ENCODE data around the gene PLPP3. TPM values are rescaled to one million over a fixed set of nuclear protein-coding genes. Genes with fewer than 3 reads are reported as not detected.

PLPP3 gene
- total RNA-seq, 1 donor from 2014 or later = 106 TPM

GRCh38 chr1:56561227-56562019 lies 17.9 kb downstream of the PLPP3 start:
- intact Hi-C loops (cut with DNase I) = no loop called here
- Histone ChIP-seq H3K27me3 (ENCODE audit: low read depth) (no peaks in the 10 kb centered on the region), H3K4me1 (peaks cover 56% of the 10 kb centered on the region), H3K4me3 (no peak overlapping the region), H3K9me3 (no peaks in the 10 kb centered on the region), H3K36me3 (no peaks in the 10 kb centered on the region), H3K27ac (no peak overlapping the region)
- ATAC-seq (peak; percentile 23 to 72), DNase-seq (no peak)
- TF ChIP-seq CTCF (IDR thresholded peaks at IDR 0.05) = no peak

GRCh38 chr1:56557746-56558145 lies 21.6 kb downstream of the PLPP3 start:
- intact Hi-C loops (cut with DNase I) = no loop called here
- no peak for ATAC-seq
- no peak for TF ChIP-seq CTCF (IDR thresholded peaks at IDR 0.05)
- Histone ChIP-seq H3K4me3 (no peak overlapping the region), H3K4me1 (peaks cover 24% of the 10 kb centered on the region), H3K27ac (no peak overlapping the region), H3K36me3 (no peaks in the 10 kb centered on the region), H3K27me3 (ENCODE audit: low read depth) (no peaks in the 10 kb centered on the region), H3K9me3 (no peaks in the 10 kb centered on the region)
- DNase-seq = no peak

GRCh38 chr1:56555448-56555847 lies 23.9 kb downstream of the PLPP3 start:
- H3K36me3 ChIP-seq = no peaks in the 10 kb centered on the region
- no peaks in the 10 kb centered on the region for H3K27me3 ChIP-seq (ENCODE audit: low read depth)
- H3K9me3 ChIP-seq = no peaks in the 10 kb centered on the region
- H3K27ac ChIP-seq = no peak overlapping the region
- TF ChIP-seq CTCF (IDR thresholded peaks at IDR 0.05) = no peak
- H3K4me3 ChIP-seq = no peak overlapping the region
- DNase-seq (no peak), ATAC-seq (no peak)
- intact Hi-C loops (cut with DNase I) = no loop called here
- H3K4me1 ChIP-seq = peaks cover 18% of the 10 kb centered on the region

GRCh38 chr1:56553046-56553445 lies 26.3 kb downstream of the PLPP3 start:
- ATAC-seq = no peak
- no peaks in the 10 kb centered on the region for H3K36me3 ChIP-seq
- H3K4me1 ChIP-seq = peaks cover 40% of the 10 kb centered on the region
- DNase-seq = no peak
- H3K27me3 ChIP-seq (ENCODE audit: low read depth) = no peaks in the 10 kb centered on the region
- no peak overlapping the region for H3K4me3 ChIP-seq
- no peaks in the 10 kb centered on the region for H3K9me3 ChIP-seq
- intact Hi-C loops (cut with DNase I) = no loop called here
- TF ChIP-seq CTCF (IDR thresholded peaks at IDR 0.05) = no peak
- no peak overlapping the region for H3K27ac ChIP-seq

- H3K27me3 ChIP-seq (ENCODE audit: low read depth) = no peaks in the 10 kb centered on the region
- H3K9me3 ChIP-seq = no peaks in the 10 kb centered on the region
- peaks cover 42% of the 10 kb centered on the region for H3K4me1 ChIP-seq
- H3K36me3 ChIP-seq = no peaks in the 10 kb centered on the region
- no peak overlapping the region for H3K4me3 ChIP-seq
- no peak for DNase-seq
- intact Hi-C loops (cut with DNase I) = no loop called here
- no peak overlapping the region for H3K27ac ChIP-seq
- ATAC-seq = no peak
- TF ChIP-seq CTCF (IDR thresholded peaks at IDR 0.05) = no peak
Measured at GRCh38 chr1:56552349-56552748, 27.0 kb downstream of the PLPP3 start.

Measured in lower lobe of right lung (tissue), 2 donors.